GM13976 (cell line): Measurements from ENCODE around the gene MTURN.

Source experiments
- DNase-seq: peaks from one replicate; pipeline ENCODE4 v3.0.0; 2012; ENCODE audit warnings: low spot score
- CTCF ChIP-seq: IDR thresholded peaks from 2 replicates; pipeline ENCODE4 v1.5.1; 2012; ENCODE audit warnings: borderline replicate concordance, mild to moderate bottlenecking; ENCODE audit not compliant: insufficient read depth; ENCODE audit errors: extremely low read depth, missing control alignments, control extremely low read depth
- in situ Hi-C: fragments of 300-500 bp; cut with MboI; formaldehyde crosslinking; loops from one replicate; pipeline ENCODE4 v1.12.0; 2022; ENCODE audit warnings: low sequenced_read_pairs, mixed read lengths, inconsistent platforms; ENCODE audit not compliant: unreplicated experiment

Gene MTURN

GRCh38 chr7:30206491-30206890 lies 71.7 kb downstream of the MTURN start:
- TF ChIP-seq CTCF: no peak
- DNase-seq: no peak
- in situ Hi-C loops: no loop called here

GRCh38 chr7:30206942-30207341 lies 72.2 kb downstream of the MTURN start:
- DNase-seq: no peak
- no peak for TF ChIP-seq CTCF
- in situ Hi-C loops: no loop called here

- no peak for DNase-seq
- no peak for TF ChIP-seq CTCF
- in situ Hi-C loops: no loop called here
Measured at GRCh38 chr7:30207376-30207775, 72.6 kb downstream of the MTURN start.

GRCh38 chr7:30209951-30210350 lies 75.2 kb downstream of the MTURN start:
- no peak for TF ChIP-seq CTCF
- in situ Hi-C loops: no loop called here
- no peak for DNase-seq
